ENCODE data around the gene PFDN1. TPM values are rescaled to one million over a fixed set of nuclear protein-coding genes. Genes with fewer than 3 reads are reported as not detected.

Gene PFDN1
- total and polyA plus RNA-seq, 9 of the 15 experiments (the other 6 are each of a cell fraction or from before 2014, with no cell fraction given): 45.5 to 215 (median 78.0) TPM

DNA sequence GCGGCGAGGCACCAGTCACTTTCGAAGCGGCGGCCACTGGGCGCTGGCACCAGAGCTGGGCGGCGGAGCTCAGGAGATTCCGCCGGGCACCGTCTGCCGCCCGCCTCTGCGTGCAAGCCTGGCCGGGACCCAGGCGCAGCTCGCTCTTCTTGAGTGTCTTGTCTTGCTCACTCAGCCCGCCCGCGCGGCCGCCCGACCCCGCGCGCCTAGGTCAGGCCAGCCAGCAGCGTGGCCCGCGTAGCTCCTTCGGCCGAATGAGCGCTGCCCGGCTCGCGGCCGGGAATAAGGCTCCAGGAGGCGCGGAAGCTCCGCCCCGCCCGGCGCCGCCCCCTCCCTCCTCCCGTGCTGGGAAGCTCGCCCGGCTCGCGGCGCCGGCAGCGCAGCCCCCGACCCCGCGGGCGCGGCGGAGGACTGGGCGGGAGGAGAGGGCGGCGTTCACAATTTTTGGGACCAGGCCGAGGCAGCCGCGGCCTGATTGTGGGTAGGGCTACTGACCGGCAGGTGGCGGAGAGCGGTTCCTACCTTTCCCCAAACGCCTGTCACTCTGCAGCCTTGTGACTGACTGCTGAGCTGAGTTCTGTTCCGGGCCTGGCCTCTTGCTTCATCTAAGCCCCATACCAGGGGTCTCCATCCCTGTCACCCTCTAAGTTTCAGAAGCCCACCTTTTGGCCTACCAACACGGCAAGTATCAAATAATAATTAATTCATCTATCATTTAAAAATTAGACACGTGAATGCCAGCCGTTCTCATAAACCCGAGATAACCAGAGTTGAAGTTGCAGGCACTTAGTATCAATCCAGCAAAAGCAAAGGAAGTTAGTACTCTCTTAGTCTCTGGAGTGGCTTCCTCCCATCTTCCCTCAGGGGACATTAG is 43.7 kb upstream of the PFDN1 start, which contains the start of gene HBEGF (continued):
- TF ChIP-seq SMAD1 (IDR thresholded peaks at IDR 0.05; ENCODE audit: low read depth, low read length, partially characterized antibody): no peak
- TF ChIP-seq, protein P1, sequence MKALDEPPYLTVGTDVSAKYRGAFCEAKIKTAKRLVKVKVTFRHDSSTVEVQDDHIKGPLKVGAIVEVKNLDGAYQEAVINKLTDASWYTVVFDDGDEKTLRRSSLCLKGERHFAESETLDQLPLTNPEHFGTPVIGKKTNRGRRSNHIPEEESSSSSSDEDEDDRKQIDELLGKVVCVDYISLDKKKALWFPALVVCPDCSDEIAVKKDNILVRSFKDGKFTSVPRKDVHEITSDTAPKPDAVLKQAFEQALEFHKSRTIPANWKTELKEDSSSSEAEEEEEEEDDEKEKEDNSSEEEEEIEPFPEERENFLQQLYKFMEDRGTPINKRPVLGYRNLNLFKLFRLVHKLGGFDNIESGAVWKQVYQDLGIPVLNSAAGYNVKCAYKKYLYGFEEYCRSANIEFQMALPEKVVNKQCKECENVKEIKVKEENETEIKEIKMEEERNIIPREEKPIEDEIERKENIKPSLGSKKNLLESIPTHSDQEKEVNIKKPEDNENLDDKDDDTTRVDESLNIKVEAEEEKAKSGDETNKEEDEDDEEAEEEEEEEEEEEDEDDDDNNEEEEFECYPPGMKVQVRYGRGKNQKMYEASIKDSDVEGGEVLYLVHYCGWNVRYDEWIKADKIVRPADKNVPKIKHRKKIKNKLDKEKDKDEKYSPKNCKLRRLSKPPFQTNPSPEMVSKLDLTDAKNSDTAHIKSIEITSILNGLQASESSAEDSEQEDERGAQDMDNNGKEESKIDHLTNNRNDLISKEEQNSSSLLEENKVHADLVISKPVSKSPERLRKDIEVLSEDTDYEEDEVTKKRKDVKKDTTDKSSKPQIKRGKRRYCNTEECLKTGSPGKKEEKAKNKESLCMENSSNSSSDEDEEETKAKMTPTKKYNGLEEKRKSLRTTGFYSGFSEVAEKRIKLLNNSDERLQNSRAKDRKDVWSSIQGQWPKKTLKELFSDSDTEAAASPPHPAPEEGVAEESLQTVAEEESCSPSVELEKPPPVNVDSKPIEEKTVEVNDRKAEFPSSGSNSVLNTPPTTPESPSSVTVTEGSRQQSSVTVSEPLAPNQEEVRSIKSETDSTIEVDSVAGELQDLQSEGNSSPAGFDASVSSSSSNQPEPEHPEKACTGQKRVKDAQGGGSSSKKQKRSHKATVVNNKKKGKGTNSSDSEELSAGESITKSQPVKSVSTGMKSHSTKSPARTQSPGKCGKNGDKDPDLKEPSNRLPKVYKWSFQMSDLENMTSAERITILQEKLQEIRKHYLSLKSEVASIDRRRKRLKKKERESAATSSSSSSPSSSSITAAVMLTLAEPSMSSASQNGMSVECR (CRISPR knock-in tag; IDR thresholded peaks at IDR 0.05): no peak
- TF ChIP-seq NCOA1 (IDR thresholded peaks at IDR 0.05; ENCODE audit: low read depth): no peak
- no peak for TF ChIP-seq NELFE (IDR thresholded peaks at IDR 0.05; ENCODE audit: insufficient read depth, insufficient read length)
- no peak for TF ChIP-seq MCM3 (IDR thresholded peaks at IDR 0.05)
- TF ChIP-seq ZNF444 (CRISPR knock-in tag; IDR thresholded peaks at IDR 0.05): no peak
- TF ChIP-seq ZNF347 (CRISPR knock-in tag; IDR thresholded peaks at IDR 0.05; ENCODE audit: low read depth): no peak
- TF ChIP-seq, protein P2, sequence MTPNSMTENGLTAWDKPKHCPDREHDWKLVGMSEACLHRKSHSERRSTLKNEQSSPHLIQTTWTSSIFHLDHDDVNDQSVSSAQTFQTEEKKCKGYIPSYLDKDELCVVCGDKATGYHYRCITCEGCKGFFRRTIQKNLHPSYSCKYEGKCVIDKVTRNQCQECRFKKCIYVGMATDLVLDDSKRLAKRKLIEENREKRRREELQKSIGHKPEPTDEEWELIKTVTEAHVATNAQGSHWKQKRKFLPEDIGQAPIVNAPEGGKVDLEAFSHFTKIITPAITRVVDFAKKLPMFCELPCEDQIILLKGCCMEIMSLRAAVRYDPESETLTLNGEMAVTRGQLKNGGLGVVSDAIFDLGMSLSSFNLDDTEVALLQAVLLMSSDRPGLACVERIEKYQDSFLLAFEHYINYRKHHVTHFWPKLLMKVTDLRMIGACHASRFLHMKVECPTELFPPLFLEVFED (CRISPR knock-in tag; conservative IDR thresholded peaks at IDR 0.05): no peak
- TF ChIP-seq, protein P3, sequence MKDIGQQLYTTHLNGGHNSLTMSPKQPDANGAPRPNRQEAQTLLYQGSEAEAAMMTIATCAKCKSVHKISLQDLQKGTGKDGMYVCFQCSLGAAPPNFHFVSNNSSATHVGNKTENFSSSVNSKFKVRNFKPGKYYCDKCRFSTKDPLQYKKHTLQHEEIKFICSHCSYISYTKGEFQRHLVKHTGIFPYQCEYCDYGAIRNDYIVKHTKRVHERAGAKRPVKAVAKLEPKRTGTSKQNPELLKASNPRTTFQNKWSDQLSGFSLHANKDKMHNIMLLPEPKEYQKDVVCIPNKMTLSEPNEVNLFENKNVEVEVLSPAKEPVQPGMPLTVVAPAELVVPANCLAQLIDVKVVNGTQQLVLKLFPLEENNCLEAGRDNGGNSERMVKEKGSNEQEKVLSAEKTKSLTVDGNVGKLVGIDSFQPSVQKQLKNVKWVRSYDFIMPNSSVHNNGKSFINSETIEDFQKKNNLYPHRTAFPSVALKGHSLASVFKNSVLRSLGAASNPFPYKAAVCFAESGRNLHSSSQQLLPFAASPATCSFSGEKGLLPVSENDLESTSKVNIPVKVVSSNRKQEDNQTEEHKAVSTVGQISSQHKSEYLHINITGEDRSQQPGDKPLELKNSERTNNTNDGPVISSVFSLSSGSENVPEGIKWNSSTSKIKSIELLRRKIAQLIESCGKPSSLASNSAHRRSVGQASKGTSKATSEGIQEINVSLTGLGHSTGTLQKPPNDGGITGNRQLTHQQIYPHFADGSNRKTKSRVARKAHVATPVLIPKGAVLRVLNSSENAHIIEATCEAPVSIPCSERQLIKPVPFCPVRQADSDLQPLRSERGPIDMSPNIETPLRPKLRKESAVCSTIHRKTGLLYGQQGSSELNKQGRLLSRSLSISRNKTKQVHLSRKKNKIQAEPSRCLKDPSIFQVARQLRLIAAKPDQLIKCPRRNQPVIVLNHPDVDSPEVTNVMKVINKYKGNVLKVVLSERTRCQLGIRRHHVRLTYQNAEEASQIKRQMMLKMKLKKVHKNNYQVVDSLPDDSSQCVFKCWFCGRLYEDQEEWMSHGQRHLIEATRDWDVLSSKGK (CRISPR knock-in tag; IDR thresholded peaks at IDR 0.05): no peak
- no peak for TF ChIP-seq EZH2 (IDR thresholded peaks at IDR 0.05; ENCODE audit: borderline replicate concordance, low read depth, low read length)
- no peak for TF ChIP-seq HOXB6 (CRISPR knock-in tag; IDR thresholded peaks at IDR 0.05; ENCODE audit: borderline replicate concordance)
- no peak for TF ChIP-seq PATZ1 (CRISPR knock-in tag; IDR thresholded peaks at IDR 0.05; ENCODE audit: borderline replicate concordance)
- TF ChIP-seq RBBP5 (IDR thresholded peaks at IDR 0.05; ENCODE audit: borderline replicate concordance, insufficient read depth, low read length, poor library complexity, severe bottlenecking): no peak

Data from K562 (cell line).